ENCODE results near the gene SLC4A11.

Gene SLC4A11

GRCh38 chr20:3248167-3248992, 9.4 kb upstream of the SLC4A11 start:
- in situ Hi-C loops (cut with MboI; ENCODE audit: low pct_unique_long_range_greater_than_20kb, low sequenced_read_pairs): no loop called here
- DNase-seq: peak; percentile 69

- in situ Hi-C loops (cut with MboI; ENCODE audit: low pct_unique_long_range_greater_than_20kb, low sequenced_read_pairs): no loop called here
- no peak for DNase-seq
These were observed 8.6 kb upstream of the SLC4A11 start for GRCh38 chr20:3247638-3248037.

DNA sequence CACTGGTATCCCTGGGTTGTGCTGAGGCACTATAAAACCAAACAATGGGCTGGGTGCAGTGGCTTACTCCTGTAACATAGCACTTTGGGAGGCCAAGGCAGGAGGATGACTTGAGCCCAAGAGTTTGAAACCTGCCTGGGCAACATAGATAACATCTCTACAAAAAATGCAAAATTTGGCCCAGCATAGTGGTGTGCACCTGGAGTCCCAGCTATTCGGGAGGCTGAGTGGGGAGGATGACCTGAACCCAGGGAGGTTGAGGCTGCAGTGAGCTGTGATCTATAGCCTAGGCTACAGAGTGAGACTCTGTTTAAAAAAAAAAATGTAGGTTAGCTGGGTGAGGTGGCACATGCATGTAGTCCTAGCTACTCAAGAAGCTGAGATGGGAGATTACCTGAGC, 7.7 kb upstream of the SLC4A11 start:
- in situ Hi-C loops (cut with MboI; ENCODE audit: low pct_unique_long_range_greater_than_20kb, low sequenced_read_pairs): no loop called here

GRCh38 chr20:3245711-3246110, 6.7 kb upstream of the SLC4A11 start:
- no peak for DNase-seq
- in situ Hi-C loops (cut with MboI; ENCODE audit: low pct_unique_long_range_greater_than_20kb, low sequenced_read_pairs): no loop called here

More for the DNA sequence above, 7.7 kb upstream of the SLC4A11 start:
- DNase-seq: no peak

- no peak for DNase-seq
- in situ Hi-C loops (cut with MboI; ENCODE audit: low pct_unique_long_range_greater_than_20kb, low sequenced_read_pairs): no loop called here
These were observed 6.2 kb upstream of the SLC4A11 start for GRCh38 chr20:3245156-3245555.

GRCh38 chr20:3244613-3245012, 5.6 kb upstream of the SLC4A11 start:
- DNase-seq: no peak
- in situ Hi-C loops (cut with MboI; ENCODE audit: low pct_unique_long_range_greater_than_20kb, low sequenced_read_pairs): no loop called here

DNA sequence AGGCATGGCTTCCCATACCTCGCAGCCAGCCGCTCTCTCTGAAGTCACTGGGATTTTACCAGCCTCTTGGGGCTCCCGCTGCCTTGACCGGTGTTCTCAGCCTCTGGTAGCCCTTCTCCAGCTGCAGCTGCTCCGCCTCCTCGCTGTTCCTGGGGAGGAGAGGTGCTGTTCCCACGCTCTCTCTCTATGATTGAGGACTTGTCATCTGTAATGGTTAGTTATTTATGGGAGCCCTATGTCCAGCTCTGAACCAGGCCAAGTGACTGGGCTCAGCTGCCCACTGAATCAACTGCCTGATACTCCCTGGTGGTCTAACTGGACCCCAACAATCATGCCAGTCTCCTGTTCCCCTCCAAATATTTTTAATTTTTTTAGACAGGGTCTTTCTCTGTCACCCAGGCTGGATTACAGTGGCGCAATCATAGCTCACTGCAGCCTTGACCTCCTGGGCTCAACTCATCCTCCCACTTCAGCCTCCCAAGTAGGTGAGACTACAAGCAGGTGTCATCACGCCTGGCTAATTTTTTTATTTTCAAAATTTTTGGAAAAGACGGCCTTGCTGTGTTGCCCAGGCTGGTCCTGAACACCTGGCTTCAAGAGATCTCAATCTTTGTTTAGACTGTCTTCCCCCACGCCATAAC, 4.8 kb upstream of the SLC4A11 start:
- no peak for DNase-seq
- in situ Hi-C loops (cut with MboI; ENCODE audit: low pct_unique_long_range_greater_than_20kb, low sequenced_read_pairs): no loop called here

GRCh38 chr20:3242172-3242692, 3.2 kb upstream of the SLC4A11 start:
- in situ Hi-C loops (cut with MboI; ENCODE audit: low pct_unique_long_range_greater_than_20kb, low sequenced_read_pairs): no loop called here
- no peak for DNase-seq

- in situ Hi-C loops (cut with MboI; ENCODE audit: low pct_unique_long_range_greater_than_20kb, low sequenced_read_pairs): no loop called here
- no peak for DNase-seq
These were observed 1.9 kb upstream of the SLC4A11 start for GRCh38 chr20:3240776-3241363.

DNA sequence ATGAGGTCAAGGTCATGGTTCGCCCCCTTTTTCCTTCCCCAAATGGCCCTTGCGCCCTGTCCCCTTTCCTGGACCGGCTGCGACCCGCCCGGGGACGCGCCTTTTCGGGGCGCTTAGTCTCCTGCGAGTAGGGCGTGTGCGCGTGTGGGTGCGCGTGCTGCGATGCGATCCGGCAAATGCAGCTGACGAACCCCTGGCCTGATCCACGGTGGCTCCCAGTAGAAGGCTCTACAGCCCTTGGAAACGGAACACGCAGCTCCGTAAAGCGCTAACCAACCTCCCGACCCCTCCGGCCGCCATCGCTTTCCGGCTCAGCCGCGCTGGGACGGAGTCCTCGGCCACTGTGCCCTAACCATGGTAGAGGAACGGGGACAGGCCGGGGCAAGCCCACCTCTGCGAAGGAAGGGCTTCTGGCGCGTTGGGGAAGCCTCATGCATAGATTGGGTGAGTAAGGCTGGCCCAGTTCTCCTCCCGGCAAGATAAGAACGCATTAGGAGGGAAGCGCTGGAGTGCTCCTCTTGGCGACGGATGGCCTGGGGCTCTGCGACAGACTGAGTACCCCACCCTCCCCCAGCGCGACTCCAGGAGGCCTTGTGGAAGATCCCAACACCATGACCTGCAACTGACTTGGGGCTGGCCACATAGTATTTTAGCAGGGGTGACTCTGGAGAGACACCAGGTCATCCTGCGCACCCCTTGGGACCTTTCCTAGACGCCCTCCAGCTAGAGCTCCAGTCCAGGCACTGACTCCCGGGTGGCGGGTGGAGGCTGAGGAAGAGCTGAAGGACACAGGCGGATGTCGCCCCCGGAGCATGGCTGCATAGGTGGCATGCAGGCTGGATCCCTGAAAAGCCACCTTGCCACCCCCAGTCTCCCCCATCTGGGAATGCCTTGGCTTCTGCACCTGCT, 1.1 kb upstream of the SLC4A11 start:
- in situ Hi-C loops (cut with MboI; ENCODE audit: low pct_unique_long_range_greater_than_20kb, low sequenced_read_pairs): no loop called here
- DNase-seq: no peak

DNA sequence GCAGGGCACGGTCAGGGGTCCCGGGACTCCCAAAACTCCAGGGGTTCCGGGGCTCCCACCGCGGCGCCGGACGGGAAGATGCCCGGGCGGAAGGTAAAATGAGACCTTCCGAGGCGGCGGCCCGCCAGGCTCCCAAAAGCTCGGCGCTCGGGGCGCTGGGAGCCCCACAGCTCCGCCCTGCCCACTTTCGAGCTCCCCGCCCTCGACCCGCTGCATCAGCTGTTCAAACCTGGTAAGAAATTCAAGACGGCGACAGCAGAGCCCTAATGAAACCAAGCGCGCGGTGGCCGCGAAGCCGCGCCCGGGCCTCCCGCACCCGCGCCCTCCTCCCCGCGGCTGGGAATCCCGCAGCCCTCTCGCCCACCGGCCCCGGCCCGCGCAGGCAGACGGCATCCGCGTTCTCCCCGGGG, 369 bp downstream of the SLC4A11 start:
- in situ Hi-C loops (cut with MboI; ENCODE audit: low pct_unique_long_range_greater_than_20kb, low sequenced_read_pairs): no loop called here
- peak; percentile 58 for DNase-seq

GRCh38 chr20:3237958-3238615, 903 bp downstream of the SLC4A11 start:
- in situ Hi-C loops (cut with MboI; ENCODE audit: low pct_unique_long_range_greater_than_20kb, low sequenced_read_pairs): no loop called here
- DNase-seq: peak; percentile 24

GRCh38 chr20:3237011-3237957, 1.7 kb downstream of the SLC4A11 start:
- DNase-seq: no peak
- in situ Hi-C loops (cut with MboI; ENCODE audit: low pct_unique_long_range_greater_than_20kb, low sequenced_read_pairs): no loop called here

- DNase-seq: no peak
- in situ Hi-C loops (cut with MboI; ENCODE audit: low pct_unique_long_range_greater_than_20kb, low sequenced_read_pairs): no loop called here
These were observed 3.2 kb downstream of the SLC4A11 start for GRCh38 chr20:3235666-3236324.

DNA sequence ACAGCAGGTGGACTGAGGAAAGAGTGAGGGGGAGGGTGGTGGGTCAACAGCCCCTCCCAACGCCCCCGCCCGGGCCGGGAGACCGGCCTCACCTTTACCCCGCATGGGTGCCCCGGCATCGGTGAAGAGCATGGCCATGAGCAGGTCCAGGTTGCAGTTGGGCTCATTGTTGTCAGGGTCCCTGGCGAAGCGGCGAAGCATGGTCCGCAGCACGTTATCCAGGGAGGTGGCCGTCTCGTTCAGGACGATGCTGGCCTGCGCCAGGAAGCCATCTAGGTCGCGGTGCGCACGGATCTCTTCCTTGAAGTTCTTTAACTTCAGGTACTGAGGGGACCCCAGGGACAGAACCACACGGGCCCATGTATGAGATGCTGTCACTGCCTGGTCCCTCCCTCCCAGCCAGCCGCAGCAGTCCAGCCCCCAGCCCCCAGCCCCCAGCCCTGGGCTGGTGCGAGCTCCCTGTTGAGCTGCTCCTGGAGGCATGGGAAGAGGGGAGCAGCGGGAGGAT, 4.9 kb downstream of the SLC4A11 start:
- no peak for DNase-seq
- in situ Hi-C loops (cut with MboI; ENCODE audit: low pct_unique_long_range_greater_than_20kb, low sequenced_read_pairs): no loop called here

DNA sequence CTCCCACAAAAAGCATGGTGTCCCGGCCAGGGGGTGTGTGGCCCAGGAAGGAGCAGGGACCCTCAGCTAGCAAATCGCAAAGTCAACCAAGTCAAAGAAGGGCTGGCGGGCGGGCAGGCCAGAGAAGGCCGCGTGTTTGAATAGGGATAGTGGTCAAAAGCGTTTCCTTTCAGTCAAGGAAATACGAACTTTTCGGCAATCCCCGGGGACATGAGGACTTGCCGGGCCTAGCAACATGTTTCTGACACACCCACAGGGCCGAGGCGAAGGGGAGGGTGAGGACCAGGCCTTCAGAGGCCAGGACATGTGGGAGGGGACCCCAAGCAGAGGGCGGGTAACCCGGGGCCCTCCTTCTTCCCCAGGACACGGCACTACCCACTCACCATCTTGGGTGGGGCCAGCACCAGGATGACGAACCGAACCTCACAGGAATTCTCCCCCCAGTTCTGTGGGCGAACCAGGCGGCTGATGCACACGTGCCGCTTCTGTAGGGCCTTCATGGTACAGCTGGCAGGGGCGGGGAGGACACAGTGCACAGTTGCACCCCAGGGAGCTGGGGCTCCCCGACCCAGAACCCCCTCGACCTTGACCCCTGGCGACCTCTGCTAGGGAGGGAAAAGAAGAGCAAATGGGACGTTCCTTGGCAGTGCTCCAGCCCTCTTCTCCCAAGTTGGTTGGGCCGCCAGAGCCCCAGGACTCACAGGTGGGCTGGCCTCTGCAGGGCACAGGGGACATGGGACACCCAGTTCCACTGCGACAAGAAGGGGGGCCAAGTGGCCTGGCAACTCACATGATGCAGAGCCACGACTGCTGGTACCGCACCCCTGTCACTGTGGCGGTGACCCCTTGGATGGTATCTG, 5.6 kb downstream of the SLC4A11 start:
- in situ Hi-C loops (cut with MboI; ENCODE audit: low pct_unique_long_range_greater_than_20kb, low sequenced_read_pairs): no loop called here

More for the DNA sequence above, 5.6 kb downstream of the SLC4A11 start:
- DNase-seq: no peak
